ENCODE measurements around the gene KLHL2. TPM values are rescaled to one million over a fixed set of nuclear protein-coding genes. Genes with fewer than 3 reads are reported as not detected.

KLHL2 gene
- total RNA-seq, 1 donor from 2014 or later = 10.6 TPM

GRCh38 chr4:165351359-165352130, 144.2 kb downstream of the KLHL2 start:
- Mint-ChIP-seq H3K36me3 (ENCODE audit: low read depth, unreplicated experiment) (no peaks in the 10 kb centered on the region), H3K27me3 (ENCODE audit: unreplicated experiment) (no peaks in the 10 kb centered on the region), H3K9me3 (ENCODE audit: unreplicated experiment) (no peaks in the 10 kb centered on the region), H3K4me1 (ENCODE audit: unreplicated experiment) (no peaks in the 10 kb centered on the region), H3K4me3 (ENCODE audit: unreplicated experiment) (no peak overlapping the region), H3K27ac (ENCODE audit: unreplicated experiment) (no peak overlapping the region)
- no peak for DNase-seq (ENCODE audit: low spot score)
- TF ChIP-seq CTCF (IDR thresholded peaks at IDR 0.05; ENCODE audit: unreplicated experiment) = no peak

- no peaks in the 10 kb centered on the region for H3K27me3 Mint-ChIP-seq (ENCODE audit: unreplicated experiment)
These were observed 148.5 kb downstream of the KLHL2 start for GRCh38 chr4:165355900-165356300.

GRCh38 chr4:165359506-165359905, 152.1 kb downstream of the KLHL2 start:
- DNase-seq (ENCODE audit: low spot score) = no peak
- no peaks in the 10 kb centered on the region for H3K4me1 Mint-ChIP-seq (ENCODE audit: unreplicated experiment)
- H3K27me3 Mint-ChIP-seq (ENCODE audit: unreplicated experiment) = peaks cover 3% of the 10 kb centered on the region
- no peak overlapping the region for H3K4me3 Mint-ChIP-seq (ENCODE audit: unreplicated experiment)
- no peak overlapping the region for H3K27ac Mint-ChIP-seq (ENCODE audit: unreplicated experiment)
- H3K36me3 Mint-ChIP-seq (ENCODE audit: low read depth, unreplicated experiment) = no peaks in the 10 kb centered on the region
- no peaks in the 10 kb centered on the region for H3K9me3 Mint-ChIP-seq (ENCODE audit: unreplicated experiment)
- no peak for TF ChIP-seq CTCF (IDR thresholded peaks at IDR 0.05; ENCODE audit: unreplicated experiment)

More at GRCh38 chr4:165355900-165356300, 148.5 kb downstream of the KLHL2 start:
- no peaks in the 10 kb centered on the region for H3K36me3 Mint-ChIP-seq (ENCODE audit: low read depth, unreplicated experiment)
- no peaks in the 10 kb centered on the region for H3K4me1 Mint-ChIP-seq (ENCODE audit: unreplicated experiment)
- no peak overlapping the region for H3K27ac Mint-ChIP-seq (ENCODE audit: unreplicated experiment)
- DNase-seq (ENCODE audit: low spot score) = peak; percentile 38
- H3K4me3 Mint-ChIP-seq (ENCODE audit: unreplicated experiment) = no peak overlapping the region
- no peaks in the 10 kb centered on the region for H3K9me3 Mint-ChIP-seq (ENCODE audit: unreplicated experiment)
- TF ChIP-seq CTCF (IDR thresholded peaks at IDR 0.05; ENCODE audit: unreplicated experiment) = no peak

GRCh38 chr4:165360041-165360695, 152.8 kb downstream of the KLHL2 start:
- peaks cover 3% of the 10 kb centered on the region for H3K27me3 Mint-ChIP-seq (ENCODE audit: unreplicated experiment)
- H3K36me3 Mint-ChIP-seq (ENCODE audit: low read depth, unreplicated experiment) = no peaks in the 10 kb centered on the region
- DNase-seq (ENCODE audit: low spot score) = no peak
- H3K4me1 Mint-ChIP-seq (ENCODE audit: unreplicated experiment) = no peaks in the 10 kb centered on the region
- TF ChIP-seq CTCF (IDR thresholded peaks at IDR 0.05; ENCODE audit: unreplicated experiment) = no peak
- H3K4me3 Mint-ChIP-seq (ENCODE audit: unreplicated experiment) = no peak overlapping the region
- no peak overlapping the region for H3K27ac Mint-ChIP-seq (ENCODE audit: unreplicated experiment)
- H3K9me3 Mint-ChIP-seq (ENCODE audit: unreplicated experiment) = no peaks in the 10 kb centered on the region
